SK-N-SH (cell line): ENCODE data around the gene FYB1. TPM values are rescaled to one million over a fixed set of nuclear protein-coding genes. Genes with fewer than 3 reads are reported as not detected.

ENCODE experiments used
- CTCF ChIA-PET: fragments of 300-600, 350-600 bp; formaldehyde crosslinking; extraction: SDS; loops from one replicate; lab custom pipeline; 2021; lab: Yijun Ruan, JAX
- POLR2A ChIA-PET: fragments of 350-600 bp; sonication (Branson Sonifier 250); formaldehyde crosslinking; extraction: SDS; loops from one replicate; lab custom pipeline; 2020; ENCODE audit warnings: antibody characterized with exemption, inconsistent platforms; lab: Yijun Ruan, JAX
- DNase-seq: peaks from one replicate; pipeline ENCODE4 v3.0.0; 2012
- H2AFZ ChIP-seq: fragments of 200-600 bp; sonication (generic); 2 replicates; pipeline ENCODE4 v1.8.1; 2016; ENCODE audit warnings: antibody characterized with exemption, mild to moderate bottlenecking, low read depth
- H3F3A ChIP-seq: fragments of 200-600 bp; sonication (generic); replicated peaks from 2 replicates; pipeline ENCODE3; 2016; ENCODE audit warnings: antibody characterized with exemption, mild to moderate bottlenecking; ENCODE audit not compliant: insufficient read depth
- H3K27ac ChIP-seq, 2 experiments: fragments of 200-500 bp in 1 of 2; fragments of 200-600 bp in 1 of 2; sonication (Bioruptor generic) in 1 of 2; sonication (generic), shearing (Covaris generic) in 1 of 2; 2 replicates each; pipeline versions ENCODE4 v1.5.1 to v1.6.1; 2014 to 2016; ENCODE audit warnings: low read depth in 2 of 2, inconsistent platforms in 1 of 2, low read length in 1 of 2, mild to moderate bottlenecking in 1 of 2, mixed read lengths in 1 of 2
- H3K27me3 ChIP-seq: fragments of 200-600 bp; sonication (generic), shearing (Covaris generic); 2 replicates; pipeline ENCODE4 v1.6.1; 2016; ENCODE audit warnings: mixed run types; ENCODE audit not compliant: insufficient read depth
- H3K36me3 ChIP-seq, 2 experiments: fragments of 200-500 bp in 1 of 2; fragments of 200-600 bp in 1 of 2; sonication (Bioruptor generic) in 1 of 2; sonication (generic) in 1 of 2; replicated peaks in 1 of 2; 2 replicates each; pipeline versions ENCODE3 to v1.5.1; 2014 to 2016; ENCODE audit warnings: low read length in 1 of 2, mild to moderate bottlenecking in 1 of 2; ENCODE audit not compliant: insufficient read depth in 2 of 2, control insufficient read depth in 1 of 2
- H3K4me1 ChIP-seq, 2 experiments: fragments of 200-500 bp in 1 of 2; fragments of 200-600 bp in 1 of 2; sonication (Bioruptor generic) in 1 of 2; sonication (generic), shearing (Covaris generic) in 1 of 2; 2 replicates each; pipeline versions ENCODE4 v1.5.1 to v1.6.1; 2014 to 2016; ENCODE audit warnings: low read depth in 1 of 2, low read length in 1 of 2, mixed run types in 1 of 2; ENCODE audit not compliant: insufficient read depth in 2 of 2, control insufficient read depth in 1 of 2
- H3K4me2 ChIP-seq: fragments of 200-600 bp; sonication (generic), shearing (Covaris generic); 2 replicates; pipeline ENCODE4 v1.6.1; 2017; ENCODE audit warnings: mixed run types
- H3K4me3 ChIP-seq, 2 experiments: fragments of 200-500 bp in 1 of 2; fragments of 200-600 bp in 1 of 2; sonication (Bioruptor generic) in 1 of 2; sonication (generic), shearing (Covaris generic) in 1 of 2; 2 replicates each; pipeline versions ENCODE4 v1.5.1 to v1.8.1; 2014 to 2016; ENCODE audit warnings: low read depth in 2 of 2, inconsistent platforms in 1 of 2, low read length in 1 of 2, mild to moderate bottlenecking in 1 of 2, mixed read lengths in 1 of 2, moderate library complexity in 1 of 2
- H3K79me2 ChIP-seq: fragments of 200-600 bp; sonication (generic); 2 replicates; pipeline ENCODE4 v1.8.1; 2017; ENCODE audit warnings: mild to moderate bottlenecking; ENCODE audit not compliant: insufficient read depth
- H3K9ac ChIP-seq: fragments of 200-600 bp; sonication (generic); 2 replicates; pipeline ENCODE4 v1.6.1; 2017; ENCODE audit warnings: mixed run types
- H3K9me2 ChIP-seq: fragments of 200-600 bp; sonication (generic); 2 replicates; pipeline ENCODE4 v1.6.1; 2017; ENCODE audit warnings: mixed run types
- H3K9me3 ChIP-seq: fragments of 200-600 bp; sonication (generic); 2 replicates; pipeline ENCODE4 v1.6.1; 2017; ENCODE audit warnings: mixed run types, mild to moderate bottlenecking, moderate library complexity
- H4K20me1 ChIP-seq: fragments of 200-600 bp; sonication (generic); 2 replicates; pipeline ENCODE4 v1.6.1; 2017; ENCODE audit warnings: mild to moderate bottlenecking, mixed run types; ENCODE audit not compliant: insufficient read depth
- EP300 ChIP-seq, 2 experiments: IDR thresholded peaks; 2 replicates each; pipeline versions ENCODE4 v1.4.0 to v1.6.1; 2012; ENCODE audit warnings: borderline replicate concordance in 1 of 2, low read depth in 1 of 2, low read length in 1 of 2
- EZH2phosphoT487 ChIP-seq: fragments of 200-600 bp; sonication (generic); IDR thresholded peaks from 2 replicates; pipeline ENCODE4 v1.6.1; 2017; ENCODE audit warnings: low read depth, mixed run types, mild to moderate bottlenecking, antibody characterized with exemption, moderate library complexity, borderline replicate concordance
- FOSL2 ChIP-seq: IDR thresholded peaks from 2 replicates; pipeline ENCODE4 v1.4.0; 2012; ENCODE audit warnings: low read depth, mild to moderate bottlenecking, moderate library complexity, borderline replicate concordance
- FOXM1 ChIP-seq: IDR thresholded peaks from 2 replicates; pipeline ENCODE4 v1.4.0; 2012; ENCODE audit warnings: low read depth, mild to moderate bottlenecking
- GATA2 ChIP-seq: sonication (generic); formaldehyde crosslinking; IDR thresholded peaks from 2 replicates; pipeline ENCODE4 v1.5.0; 2020; ENCODE audit warnings: mild to moderate bottlenecking, missing genetic modification reagents
- IRF3 ChIP-seq: fragments of 150-350 bp; IDR thresholded peaks from 2 replicates; pipeline ENCODE4 v1.6.1; 2016; ENCODE audit warnings: mild to moderate bottlenecking, low read depth, low read length
- JUND ChIP-seq: IDR thresholded peaks from 2 replicates; pipeline ENCODE4 v1.4.0; 2012
- MXI1 ChIP-seq: IDR thresholded peaks from 2 replicates; pipeline ENCODE4 v1.6.1; 2012; ENCODE audit warnings: mild to moderate bottlenecking, low read depth, low read length, improper control_type of control experiment
- NFIC ChIP-seq: IDR thresholded peaks from 2 replicates; pipeline ENCODE4 v1.4.0; 2012; ENCODE audit warnings: borderline replicate concordance
- NRF1 ChIP-seq: IDR thresholded peaks from 2 replicates; pipeline ENCODE4 v1.6.1; 2012; ENCODE audit warnings: low read depth, mild to moderate bottlenecking, low read length
- RAD21 ChIP-seq: IDR thresholded peaks from 2 replicates; pipeline ENCODE4 v1.6.1; 2012; ENCODE audit warnings: mild to moderate bottlenecking, low read length
- RCOR1 ChIP-seq: fragments of 150-350 bp; IDR thresholded peaks from 2 replicates; pipeline ENCODE4 v1.6.1; 2017; ENCODE audit warnings: antibody characterized with exemption, low read length
- RFX5 ChIP-seq: IDR thresholded peaks from 2 replicates; pipeline ENCODE4 v1.6.1; 2012; ENCODE audit warnings: mild to moderate bottlenecking, improper control_type of control experiment, low read length
- SIN3A ChIP-seq: IDR thresholded peaks from 2 replicates; pipeline ENCODE4 v1.6.1; 2012; ENCODE audit warnings: low read depth, mild to moderate bottlenecking, low read length, moderate library complexity, borderline replicate concordance
- SMC3 ChIP-seq: IDR thresholded peaks from 2 replicates; pipeline ENCODE4 v1.6.1; 2012; ENCODE audit warnings: low read depth, low read length, improper control_type of control experiment
- TCF12 ChIP-seq: IDR thresholded peaks from 2 replicates; pipeline ENCODE4 v1.4.0; 2012
- TEAD4 ChIP-seq: IDR thresholded peaks from 2 replicates; pipeline ENCODE4 v1.4.0; 2012; ENCODE audit warnings: mild to moderate bottlenecking, borderline replicate concordance; ENCODE audit not compliant: insufficient read depth
- WGBS: methylation state at CpG from one replicate; pipeline ENCODE4 v1.1.6; 2017; ENCODE audit warnings: low lambda C conversion rate; 5-methylcytosine and 5-hydroxymethylcytosine counted together
- polyA plus RNA-seq, 3 experiments: library from polyadenylated mRNA; depleted of rRNA; stranded (reverse); fragments of >200 nt; gene quantifications; 2 replicates each; pipeline ENCODE4 v1.2.3, GENCODE V29; 2012
- TF ChIP-seq, protein P1 (sequence below): fragments of 200-600 bp; sonication (generic); IDR thresholded peaks from 2 replicates; pipeline ENCODE4 v1.6.1; 2017; ENCODE audit warnings: antibody characterized with exemption, mild to moderate bottlenecking, moderate library complexity
- TF ChIP-seq, protein P2 (sequence below): IDR thresholded peaks from 2 replicates; pipeline ENCODE4 v1.6.1; 2012; ENCODE audit warnings: mild to moderate bottlenecking, low read depth, low read length, moderate library complexity

The FYB1 gene
- polyA plus RNA-seq, 1 of the 3 experiments (the other 2 are of a cell fraction): not detected

DNA sequence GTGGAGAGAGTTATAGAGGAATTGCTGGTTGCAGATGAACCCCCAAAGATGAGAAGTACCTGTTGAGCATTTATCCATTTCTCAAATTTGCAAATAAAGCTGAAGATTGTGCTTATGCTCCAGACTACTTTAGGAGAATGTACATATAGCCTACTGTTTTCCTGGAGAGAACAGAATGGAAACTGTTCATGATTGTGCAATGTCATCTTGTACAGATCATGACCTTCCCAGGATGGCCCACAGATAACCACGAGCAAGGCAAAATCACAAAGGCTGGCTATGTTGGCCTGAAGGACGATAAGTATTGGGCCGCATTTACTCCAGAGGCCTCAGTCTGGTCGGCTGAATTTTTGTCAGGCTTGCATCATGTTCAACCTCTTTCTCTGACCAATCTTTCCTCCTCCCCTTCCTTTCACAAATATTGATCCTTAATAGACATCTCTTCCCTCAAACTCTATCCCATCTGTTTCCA lies 116.6 kb downstream of the FYB1 start (continued):
- no peak for TF ChIP-seq EP300 (IDR thresholded peaks at IDR 0.05; ENCODE audit: borderline replicate concordance in 1 of 2, low read depth in 1 of 2, low read length in 1 of 2)
- TF ChIP-seq EZH2phosphoT487: no peak
- TF ChIP-seq TEAD4: no peak
- no peak for TF ChIP-seq SMC3

GRCh38 chr5:39100851-39101396 lies 118.4 kb downstream of the FYB1 start:
- DNase-seq: no peak
- Histone ChIP-seq H4K20me1 (no peaks in the 10 kb centered on the region), H3K27ac (peak overlapping the region in 1 of 2 experiments; percentile 82; a peak in 2 of 4 replicates), H3K9me2 (no peaks in the 10 kb centered on the region), H3F3A (peaks cover 15% of the 10 kb centered on the region), H3K36me3 (no peaks in the 10 kb centered on the region)
- TF ChIP-seq IRF3 (no peak), RAD21 (no peak), FOSL2 (peak; percentile 57; the same call in 1 of the 2 replicates), JUND (peak; percentile 28; the same call in 1 of the 2 replicates), TEAD4 (no peak)
- TF ChIP-seq, all 33 proteins: peak for 2
- ChIA-PET CTCF (no interaction called here), POLR2A (no interaction called here)
- WGBS: 39% methylated on average over 7 of the region's 7 CpGs
- Histone ChIP-seq H2AFZ (peak overlapping the region; percentile 36; the same call in 1 of the 2 replicates), H3K27me3 (no peaks in the 10 kb centered on the region), H3K9ac (no peak overlapping the region), H3K9me3 (no peaks in the 10 kb centered on the region), H3K4me1 (peaks cover 0 to 14% of the 10 kb centered on the region in 2 experiments; a peak in 2 of 4 replicates), H3K4me2 (0 out of 2 replicates have a peak overlapping the region, but pooled peaks have one; percentile 27), H3K79me2 (no peaks in the 10 kb centered on the region), H3K4me3 (no peak overlapping the region)

GRCh38 chr5:39100301-39100850 lies 119.0 kb downstream of the FYB1 start:
- H3K4me2 ChIP-seq: no peak overlapping the region
- 29% methylated on average over 6 of the region's 6 CpGs for WGBS
- peak overlapping the region; percentile 36; the same call in 1 of the 2 replicates for H2AFZ ChIP-seq
- no peak overlapping the region for H3K4me3 ChIP-seq
- H3K9me2 ChIP-seq: no peaks in the 10 kb centered on the region
- H3K27me3 ChIP-seq: no peaks in the 10 kb centered on the region
- CTCF ChIA-PET: no interaction called here
- no peak for DNase-seq
- no peak overlapping the region for H3K9ac ChIP-seq
- no peaks in the 10 kb centered on the region for H3K79me2 ChIP-seq
- no peaks in the 10 kb centered on the region for H4K20me1 ChIP-seq
- H3K36me3 ChIP-seq: no peaks in the 10 kb centered on the region
- H3K27ac ChIP-seq: peak overlapping the region in 1 of 2 experiments; percentile 82; a peak in 2 of 4 replicates
- POLR2A ChIA-PET: no interaction called here
- TF ChIP-seq TEAD4 (no peak), FOXM1 (no peak), EP300 (IDR thresholded peaks at IDR 0.05; ENCODE audit: borderline replicate concordance in 1 of 2, low read depth in 1 of 2, low read length in 1 of 2) (no peak), RCOR1 (no peak), GATA2 (CRISPR knock-in tag) (no peak), MXI1 (no peak), RFX5 (no peak), SIN3A (no peak), TCF12 (no peak), NRF1 (no peak), NFIC (no peak)
- TF ChIP-seq, protein P1, sequence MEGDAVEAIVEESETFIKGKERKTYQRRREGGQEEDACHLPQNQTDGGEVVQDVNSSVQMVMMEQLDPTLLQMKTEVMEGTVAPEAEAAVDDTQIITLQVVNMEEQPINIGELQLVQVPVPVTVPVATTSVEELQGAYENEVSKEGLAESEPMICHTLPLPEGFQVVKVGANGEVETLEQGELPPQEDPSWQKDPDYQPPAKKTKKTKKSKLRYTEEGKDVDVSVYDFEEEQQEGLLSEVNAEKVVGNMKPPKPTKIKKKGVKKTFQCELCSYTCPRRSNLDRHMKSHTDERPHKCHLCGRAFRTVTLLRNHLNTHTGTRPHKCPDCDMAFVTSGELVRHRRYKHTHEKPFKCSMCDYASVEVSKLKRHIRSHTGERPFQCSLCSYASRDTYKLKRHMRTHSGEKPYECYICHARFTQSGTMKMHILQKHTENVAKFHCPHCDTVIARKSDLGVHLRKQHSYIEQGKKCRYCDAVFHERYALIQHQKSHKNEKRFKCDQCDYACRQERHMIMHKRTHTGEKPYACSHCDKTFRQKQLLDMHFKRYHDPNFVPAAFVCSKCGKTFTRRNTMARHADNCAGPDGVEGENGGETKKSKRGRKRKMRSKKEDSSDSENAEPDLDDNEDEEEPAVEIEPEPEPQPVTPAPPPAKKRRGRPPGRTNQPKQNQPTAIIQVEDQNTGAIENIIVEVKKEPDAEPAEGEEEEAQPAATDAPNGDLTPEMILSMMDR: no peak
- TF ChIP-seq, protein P2, sequence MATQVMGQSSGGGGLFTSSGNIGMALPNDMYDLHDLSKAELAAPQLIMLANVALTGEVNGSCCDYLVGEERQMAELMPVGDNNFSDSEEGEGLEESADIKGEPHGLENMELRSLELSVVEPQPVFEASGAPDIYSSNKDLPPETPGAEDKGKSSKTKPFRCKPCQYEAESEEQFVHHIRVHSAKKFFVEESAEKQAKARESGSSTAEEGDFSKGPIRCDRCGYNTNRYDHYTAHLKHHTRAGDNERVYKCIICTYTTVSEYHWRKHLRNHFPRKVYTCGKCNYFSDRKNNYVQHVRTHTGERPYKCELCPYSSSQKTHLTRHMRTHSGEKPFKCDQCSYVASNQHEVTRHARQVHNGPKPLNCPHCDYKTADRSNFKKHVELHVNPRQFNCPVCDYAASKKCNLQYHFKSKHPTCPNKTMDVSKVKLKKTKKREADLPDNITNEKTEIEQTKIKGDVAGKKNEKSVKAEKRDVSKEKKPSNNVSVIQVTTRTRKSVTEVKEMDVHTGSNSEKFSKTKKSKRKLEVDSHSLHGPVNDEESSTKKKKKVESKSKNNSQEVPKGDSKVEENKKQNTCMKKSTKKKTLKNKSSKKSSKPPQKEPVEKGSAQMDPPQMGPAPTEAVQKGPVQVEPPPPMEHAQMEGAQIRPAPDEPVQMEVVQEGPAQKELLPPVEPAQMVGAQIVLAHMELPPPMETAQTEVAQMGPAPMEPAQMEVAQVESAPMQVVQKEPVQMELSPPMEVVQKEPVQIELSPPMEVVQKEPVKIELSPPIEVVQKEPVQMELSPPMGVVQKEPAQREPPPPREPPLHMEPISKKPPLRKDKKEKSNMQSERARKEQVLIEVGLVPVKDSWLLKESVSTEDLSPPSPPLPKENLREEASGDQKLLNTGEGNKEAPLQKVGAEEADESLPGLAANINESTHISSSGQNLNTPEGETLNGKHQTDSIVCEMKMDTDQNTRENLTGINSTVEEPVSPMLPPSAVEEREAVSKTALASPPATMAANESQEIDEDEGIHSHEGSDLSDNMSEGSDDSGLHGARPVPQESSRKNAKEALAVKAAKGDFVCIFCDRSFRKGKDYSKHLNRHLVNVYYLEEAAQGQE: no peak
- H3K9me3 ChIP-seq: no peaks in the 10 kb centered on the region
- H3K4me1 ChIP-seq: peaks cover 0 to 14% of the 10 kb centered on the region in 2 experiments; a peak in 2 of 4 replicates
- H3F3A ChIP-seq: peaks cover 15% of the 10 kb centered on the region
